SK-N-SH (cell line): ENCODE results near the gene C5orf52. TPM values are rescaled to one million over a fixed set of nuclear protein-coding genes. Genes with fewer than 3 reads are reported as not detected.

Source experiments
- CTCF ChIA-PET: fragments of 300-600, 350-600 bp; formaldehyde crosslinking; extraction: SDS; loops from one replicate; lab custom pipeline; 2021; lab: Yijun Ruan, JAX
- POLR2A ChIA-PET: fragments of 350-600 bp; sonication (Branson Sonifier 250); formaldehyde crosslinking; extraction: SDS; loops from one replicate; lab custom pipeline; 2020; ENCODE audit warnings: antibody characterized with exemption, inconsistent platforms; lab: Yijun Ruan, JAX
- DNase-seq: peaks from one replicate; pipeline ENCODE4 v3.0.0; 2012
- H2AFZ ChIP-seq: fragments of 200-600 bp; sonication (generic); 2 replicates; pipeline ENCODE4 v1.8.1; 2016; ENCODE audit warnings: antibody characterized with exemption, mild to moderate bottlenecking, low read depth
- H3F3A ChIP-seq: fragments of 200-600 bp; sonication (generic); replicated peaks from 2 replicates; pipeline ENCODE3; 2016; ENCODE audit warnings: antibody characterized with exemption, mild to moderate bottlenecking; ENCODE audit not compliant: insufficient read depth
- H3K27ac ChIP-seq, 2 experiments: fragments of 200-500 bp in 1 of 2; fragments of 200-600 bp in 1 of 2; sonication (Bioruptor generic) in 1 of 2; sonication (generic), shearing (Covaris generic) in 1 of 2; 2 replicates each; pipeline versions ENCODE4 v1.5.1 to v1.6.1; 2014 to 2016; ENCODE audit warnings: low read depth in 2 of 2, inconsistent platforms in 1 of 2, low read length in 1 of 2, mild to moderate bottlenecking in 1 of 2, mixed read lengths in 1 of 2
- H3K27me3 ChIP-seq: fragments of 200-600 bp; sonication (generic), shearing (Covaris generic); 2 replicates; pipeline ENCODE4 v1.6.1; 2016; ENCODE audit warnings: mixed run types; ENCODE audit not compliant: insufficient read depth
- H3K36me3 ChIP-seq, 2 experiments: fragments of 200-500 bp in 1 of 2; fragments of 200-600 bp in 1 of 2; sonication (Bioruptor generic) in 1 of 2; sonication (generic) in 1 of 2; replicated peaks in 1 of 2; 2 replicates each; pipeline versions ENCODE3 to v1.5.1; 2014 to 2016; ENCODE audit warnings: low read length in 1 of 2, mild to moderate bottlenecking in 1 of 2; ENCODE audit not compliant: insufficient read depth in 2 of 2, control insufficient read depth in 1 of 2
- H3K4me1 ChIP-seq, 2 experiments: fragments of 200-500 bp in 1 of 2; fragments of 200-600 bp in 1 of 2; sonication (Bioruptor generic) in 1 of 2; sonication (generic), shearing (Covaris generic) in 1 of 2; 2 replicates each; pipeline versions ENCODE4 v1.5.1 to v1.6.1; 2014 to 2016; ENCODE audit warnings: low read depth in 1 of 2, low read length in 1 of 2, mixed run types in 1 of 2; ENCODE audit not compliant: insufficient read depth in 2 of 2, control insufficient read depth in 1 of 2
- H3K4me2 ChIP-seq: fragments of 200-600 bp; sonication (generic), shearing (Covaris generic); 2 replicates; pipeline ENCODE4 v1.6.1; 2017; ENCODE audit warnings: mixed run types
- H3K4me3 ChIP-seq, 2 experiments: fragments of 200-500 bp in 1 of 2; fragments of 200-600 bp in 1 of 2; sonication (Bioruptor generic) in 1 of 2; sonication (generic), shearing (Covaris generic) in 1 of 2; 2 replicates each; pipeline versions ENCODE4 v1.5.1 to v1.8.1; 2014 to 2016; ENCODE audit warnings: low read depth in 2 of 2, inconsistent platforms in 1 of 2, low read length in 1 of 2, mild to moderate bottlenecking in 1 of 2, mixed read lengths in 1 of 2, moderate library complexity in 1 of 2
- H3K79me2 ChIP-seq: fragments of 200-600 bp; sonication (generic); 2 replicates; pipeline ENCODE4 v1.8.1; 2017; ENCODE audit warnings: mild to moderate bottlenecking; ENCODE audit not compliant: insufficient read depth
- H3K9ac ChIP-seq: fragments of 200-600 bp; sonication (generic); 2 replicates; pipeline ENCODE4 v1.6.1; 2017; ENCODE audit warnings: mixed run types
- H3K9me2 ChIP-seq: fragments of 200-600 bp; sonication (generic); 2 replicates; pipeline ENCODE4 v1.6.1; 2017; ENCODE audit warnings: mixed run types
- H3K9me3 ChIP-seq: fragments of 200-600 bp; sonication (generic); 2 replicates; pipeline ENCODE4 v1.6.1; 2017; ENCODE audit warnings: mixed run types, mild to moderate bottlenecking, moderate library complexity
- H4K20me1 ChIP-seq: fragments of 200-600 bp; sonication (generic); 2 replicates; pipeline ENCODE4 v1.6.1; 2017; ENCODE audit warnings: mild to moderate bottlenecking, mixed run types; ENCODE audit not compliant: insufficient read depth
- CTCF ChIP-seq: fragments of 200-600 bp; sonication (generic); IDR thresholded peaks from 2 replicates; pipeline ENCODE4 v1.6.1; 2017; ENCODE audit warnings: antibody characterized with exemption, mild to moderate bottlenecking, moderate library complexity
- ELF1 ChIP-seq: IDR thresholded peaks from 2 replicates; pipeline ENCODE4 v1.4.0; 2012
- EP300 ChIP-seq, 2 experiments: IDR thresholded peaks; 2 replicates each; pipeline versions ENCODE4 v1.4.0 to v1.6.1; 2012; ENCODE audit warnings: borderline replicate concordance in 1 of 2, low read depth in 1 of 2, low read length in 1 of 2
- FOXJ3 ChIP-seq: sonication (generic); formaldehyde crosslinking; IDR thresholded peaks from 2 replicates; pipeline ENCODE4 v1.5.1; 2020; ENCODE audit warnings: mild to moderate bottlenecking, missing genetic modification reagents
- FOXM1 ChIP-seq: IDR thresholded peaks from 2 replicates; pipeline ENCODE4 v1.4.0; 2012; ENCODE audit warnings: low read depth, mild to moderate bottlenecking
- GABPA ChIP-seq: IDR thresholded peaks from 2 replicates; pipeline ENCODE4 v1.4.0; 2012; ENCODE audit warnings: low read depth, mild to moderate bottlenecking
- GATA2 ChIP-seq: sonication (generic); formaldehyde crosslinking; IDR thresholded peaks from 2 replicates; pipeline ENCODE4 v1.5.0; 2020; ENCODE audit warnings: mild to moderate bottlenecking, missing genetic modification reagents
- JUND ChIP-seq: IDR thresholded peaks from 2 replicates; pipeline ENCODE4 v1.4.0; 2012
- NFIC ChIP-seq: IDR thresholded peaks from 2 replicates; pipeline ENCODE4 v1.4.0; 2012; ENCODE audit warnings: borderline replicate concordance
- RFX5 ChIP-seq: IDR thresholded peaks from 2 replicates; pipeline ENCODE4 v1.6.1; 2012; ENCODE audit warnings: mild to moderate bottlenecking, improper control_type of control experiment, low read length
- RXRA ChIP-seq: IDR thresholded peaks from 2 replicates; pipeline ENCODE4 v1.4.0; 2012; ENCODE audit warnings: low read depth, mild to moderate bottlenecking, borderline replicate concordance
- SIN3A ChIP-seq: IDR thresholded peaks from 2 replicates; pipeline ENCODE4 v1.6.1; 2012; ENCODE audit warnings: low read depth, mild to moderate bottlenecking, low read length, moderate library complexity, borderline replicate concordance
- TCF12 ChIP-seq: IDR thresholded peaks from 2 replicates; pipeline ENCODE4 v1.4.0; 2012
- TEAD4 ChIP-seq: IDR thresholded peaks from 2 replicates; pipeline ENCODE4 v1.4.0; 2012; ENCODE audit warnings: mild to moderate bottlenecking, borderline replicate concordance; ENCODE audit not compliant: insufficient read depth
- USF1 ChIP-seq: IDR thresholded peaks from 2 replicates; pipeline ENCODE4 v1.4.0; 2012; ENCODE audit warnings: low read depth, borderline replicate concordance
- USF2 ChIP-seq: fragments of 150-350 bp; IDR thresholded peaks from 2 replicates; pipeline ENCODE4 v1.6.1; 2017; ENCODE audit warnings: antibody characterized with exemption, low read length, low read depth, borderline replicate concordance
- WGBS: methylation state at CpG from one replicate; pipeline ENCODE4 v1.1.6; 2017; ENCODE audit warnings: low lambda C conversion rate; 5-methylcytosine and 5-hydroxymethylcytosine counted together
- polyA plus RNA-seq, 3 experiments: library from polyadenylated mRNA; depleted of rRNA; stranded (reverse); fragments of >200 nt; gene quantifications; 2 replicates each; pipeline ENCODE4 v1.2.3, GENCODE V29; 2012

Gene C5orf52
- polyA plus RNA-seq, 1 of the 3 experiments (the other 2 are of a cell fraction): not detected

- Histone ChIP-seq H3K79me2 (no peaks in the 10 kb centered on the region), H3K9me2 (no peaks in the 10 kb centered on the region), H3F3A (no peaks in the 10 kb centered on the region), H3K4me2 (no peak overlapping the region), H2AFZ (no peak overlapping the region), H3K27me3 (no peaks in the 10 kb centered on the region), H3K36me3 (no peaks in the 10 kb centered on the region), H3K27ac (no peak overlapping the region), H3K4me3 (no peak overlapping the region), H3K9ac (no peak overlapping the region), H3K9me3 (no peaks in the 10 kb centered on the region), H4K20me1 (no peaks in the 10 kb centered on the region), H3K4me1 (no peaks in the 10 kb centered on the region)
- no peak for DNase-seq
- 68% methylated on average over 3 of the region's 3 CpGs for WGBS
- ChIA-PET CTCF (no interaction called here), POLR2A (no interaction called here)
- TF ChIP-seq JUND (no peak), FOXM1 (no peak), USF2 (no peak), NFIC (no peak), RXRA (no peak), TCF12 (no peak), SIN3A (no peak), TEAD4 (no peak), RFX5 (no peak)
Observed at GRCh38 chr5:157677931-157678330, 6.6 kb downstream of the C5orf52 start.

- no peaks in the 10 kb centered on the region for H3K79me2 ChIP-seq
- H3K9me2 ChIP-seq: no peaks in the 10 kb centered on the region
- ChIA-PET POLR2A (no interaction called here), CTCF (no interaction called here)
- H4K20me1 ChIP-seq: no peaks in the 10 kb centered on the region
- no peak overlapping the region for H3K4me3 ChIP-seq
- no peaks in the 10 kb centered on the region for H3F3A ChIP-seq
- H3K9me3 ChIP-seq: no peaks in the 10 kb centered on the region
- no peaks in the 10 kb centered on the region for H3K36me3 ChIP-seq
- no peak overlapping the region for H3K27ac ChIP-seq
- 89% methylated on average over 9 of the region's 9 CpGs for WGBS
- H3K9ac ChIP-seq: no peak overlapping the region
- H3K4me1 ChIP-seq: no peaks in the 10 kb centered on the region
- TF ChIP-seq CTCF: no peak
- no peak for TF ChIP-seq FOXJ3
- no peak for TF ChIP-seq GATA2 (CRISPR knock-in tag)
- no peak for TF ChIP-seq EP300 (IDR thresholded peaks at IDR 0.05; ENCODE audit: borderline replicate concordance in 1 of 2, low read depth in 1 of 2, low read length in 1 of 2)
- TF ChIP-seq GABPA: no peak
- no peak for TF ChIP-seq ELF1
- TF ChIP-seq NFIC: no peak
- no peak for TF ChIP-seq USF1
- H3K4me2 ChIP-seq: no peak overlapping the region
- DNase-seq: no peak
- no peaks in the 10 kb centered on the region for H3K27me3 ChIP-seq
- H2AFZ ChIP-seq: no peak overlapping the region
Observed at GRCh38 chr5:157679801-157680200, 8.5 kb downstream of the C5orf52 start.
